K562 (cell line): Measurements from ENCODE around the gene CA6. TPM values are rescaled to one million over a fixed set of nuclear protein-coding genes. Genes with fewer than 3 reads are reported as not detected.
"Not testable (repeated sequence)": the region's sequence is repeated elsewhere in the genome, so short reads cannot be mapped to it uniquely, and the experiment has no call there.

Source experiments
- ATAC-seq: fragments of 200-7000 bp; cut with Tn5 transposase; 3 replicates; pipeline ENCODE4 v1.9.1; 2020; ENCODE audit warnings: moderate library complexity
- BruUV-seq: library from RNA; stranded (reverse); fragments of 400-500 nt; replicated peaks from 2 replicates; lab custom pipeline; 2021; lab: Mats Ljungman, UMichigan
- CTCF ChIA-PET: fragments of 300-600 bp; formaldehyde crosslinking; extraction: SDS; loops from one replicate; lab custom pipeline; 2021; ENCODE audit warnings: low intra/inter-chr PET ratio; lab: Yijun Ruan, JAX
- POLR2A ChIA-PET: fragments of 300-600, 350-650 bp; sonication (Branson Sonifier 250); formaldehyde crosslinking; extraction: SDS; loops from one replicate; lab custom pipeline; 2021; ENCODE audit warnings: antibody characterized with exemption, inconsistent platforms; lab: Yijun Ruan, JAX
- DNase-seq, 4 experiments: peaks; one replicate each; pipeline versions ENCODE4 v3.0.0 to v3.0.0-alpha.2; 2011 to 2018; ENCODE audit warnings: low spot score in 3 of 4, mixed read lengths in 3 of 4; ENCODE audit errors: extremely low read depth in 1 of 4
- FAIRE-seq: peaks from 2 replicates; lab custom pipeline; 2011; peaks lifted over from hg19 to GRCh38; lab: Jason Lieb, UNC
- H2AFZ ChIP-seq: 2 replicates; pipeline ENCODE4 v1.6.0; 2011; ENCODE audit warnings: low read depth, low read length, control low read depth, inconsistent platforms
- H3K27ac ChIP-seq: fragments of 200-600 bp; 3 replicates; pipeline ENCODE4 v1.8.0; 2011; ENCODE audit warnings: low read depth, mild to moderate bottlenecking, control low read depth, inconsistent platforms, low read length, moderate library complexity, mixed read lengths; ENCODE audit errors: extremely low read depth
- H3K27me3 ChIP-seq, 2 experiments: fragments of 300-600 bp in 1 of 2; 2 replicates in 1 of 2; 3 replicates in 1 of 2; pipeline versions ENCODE4 v1.6.0 to v1.8.0; 2011; ENCODE audit warnings: inconsistent platforms in 2 of 2, low read length in 2 of 2, mild to moderate bottlenecking in 1 of 2, mixed read lengths in 1 of 2, moderate library complexity in 1 of 2; ENCODE audit not compliant: control insufficient read depth in 2 of 2, insufficient read depth in 2 of 2
- H3K36me3 ChIP-seq: fragments of 300-600 bp; 3 replicates; pipeline ENCODE4 v1.8.0; 2011; ENCODE audit warnings: mild to moderate bottlenecking, low read length, inconsistent platforms; ENCODE audit not compliant: control insufficient read depth, insufficient read depth
- H3K4me1 ChIP-seq, 2 experiments: fragments of 200-600 bp in 1 of 2; replicated peaks in 1 of 2; 2 replicates in 1 of 2; 3 replicates in 1 of 2; pipeline versions ENCODE4 v1.5.1 to v1.8.0; 2011; ENCODE audit warnings: inconsistent platforms in 2 of 2, low read length in 2 of 2, mild to moderate bottlenecking in 1 of 2, mixed read lengths in 1 of 2, moderate library complexity in 1 of 2; ENCODE audit not compliant: control insufficient read depth in 2 of 2, insufficient read depth in 2 of 2
- H3K4me2 ChIP-seq: 2 replicates; pipeline ENCODE4 v1.6.1; 2011; ENCODE audit warnings: low read length, control low read depth, inconsistent platforms, mixed read lengths; ENCODE audit not compliant: insufficient read depth
- H3K4me3 ChIP-seq: fragments of 200-600 bp; sonication (generic), shearing (Covaris generic); 2 replicates; pipeline ENCODE4 v1.5.1; 2016; ENCODE audit warnings: control low read depth, inconsistent platforms
- H3K79me2 ChIP-seq: fragments of 200-600 bp; 3 replicates; pipeline ENCODE4 v1.8.0; 2011; ENCODE audit warnings: low read length, inconsistent platforms; ENCODE audit not compliant: control insufficient read depth, insufficient read depth
- H3K9ac ChIP-seq, 2 experiments: 2 replicates each; pipeline versions ENCODE4 v1.6.0 to v1.6.1; 2011; ENCODE audit warnings: low read depth in 2 of 2, low read length in 2 of 2, control low read depth in 1 of 2, inconsistent platforms in 1 of 2, mild to moderate bottlenecking in 1 of 2, mixed read lengths in 1 of 2; ENCODE audit not compliant: insufficient read depth in 1 of 2
- H3K9me1 ChIP-seq: one replicate; pipeline ENCODE4 v1.6.0; 2011; ENCODE audit warnings: inconsistent platforms, mild to moderate bottlenecking, low read length, moderate library complexity; ENCODE audit not compliant: control insufficient read depth, insufficient read depth
- H3K9me3 ChIP-seq: replicated peaks from 2 replicates; pipeline ENCODE4 v1.5.1; 2011; ENCODE audit warnings: low read depth, low read length, inconsistent platforms; ENCODE audit not compliant: control insufficient read depth, insufficient read depth
- H4K20me1 ChIP-seq: replicated peaks from 2 replicates; pipeline ENCODE4 v1.6.1; 2011; ENCODE audit warnings: low read length, inconsistent platforms, mixed read lengths; ENCODE audit not compliant: control insufficient read depth, insufficient read depth
- CBFA2T2 ChIP-seq: fragments of 450-650 bp; conservative IDR thresholded peaks from 2 replicates; pipeline ENCODE4 v1.6.1; 2017; ENCODE audit warnings: mild to moderate bottlenecking
- COPS2 ChIP-seq: fragments of 450-650 bp; conservative IDR thresholded peaks from 2 replicates; pipeline ENCODE4 v1.6.1; 2016; ENCODE audit warnings: mild to moderate bottlenecking, moderate library complexity
- ELF4 ChIP-seq: fragments of 450-650 bp; formaldehyde crosslinking; IDR thresholded peaks from 2 replicates; pipeline ENCODE4 v1.4.0; 2022; ENCODE audit warnings: missing genetic modification characterization
- MXI1 ChIP-seq: IDR thresholded peaks from 2 replicates; pipeline ENCODE4 v1.6.1; 2011; ENCODE audit warnings: low read depth, mild to moderate bottlenecking, improper control_type of control experiment, low read length
- PHTF2 ChIP-seq: fragments of 250-450 bp; sonication (Bioruptor Pico); IDR thresholded peaks from 2 replicates; pipeline ENCODE4 v1.5.0; 2021; ENCODE audit warnings: mild to moderate bottlenecking
- SETDB1 ChIP-seq: IDR thresholded peaks from one replicate; pipeline ENCODE4 v1.6.1; 2012; ENCODE audit warnings: low read length, control low read depth, inconsistent platforms
- TCF3 ChIP-seq: sonication (generic); formaldehyde crosslinking; IDR thresholded peaks from 2 replicates; pipeline ENCODE4 v1.4.0; 2020; ENCODE audit warnings: mild to moderate bottlenecking, missing genetic modification reagents
- ZBTB8A ChIP-seq: fragments of 450-650 bp; IDR thresholded peaks from 2 replicates; pipeline ENCODE4 v1.6.1; 2018; ENCODE audit warnings: mild to moderate bottlenecking, moderate library complexity; ENCODE audit not compliant: partially characterized antibody
- ZC3H8 ChIP-seq: fragments of 450-650 bp; IDR thresholded peaks from 2 replicates; pipeline ENCODE4 v1.6.1; 2017
- ZNF316 ChIP-seq: fragments of 450-650 bp; IDR thresholded peaks from 2 replicates; pipeline ENCODE4 v1.6.1; 2016
- WGBS: fragments of 100-300 bp; shearing (Covaris generic); methylation state at CpG from one replicate; pipeline ENCODE4 v1.1.6; 2016; ENCODE audit warnings: low coverage, mixed read lengths; ENCODE audit not compliant: insufficient coverage; ENCODE audit errors: missing lambda C conversion rate; 5-methylcytosine and 5-hydroxymethylcytosine counted together
- in situ Hi-C: fragments of 300-500 bp; cut with MboI; formaldehyde crosslinking; loops from 4 replicates; pipeline ENCODE4 v1.15.0; 2018; ENCODE audit warnings: inconsistent platforms, mixed read lengths
- intact Hi-C: fragments of 100-400 bp; cut with micrococcal nuclease; formaldehyde crosslinking; loops from 2 replicates; pipeline ENCODE4 v1.14.2; 2022
- polyA plus RNA-seq, 8 experiments: library from polyadenylated mRNA; depleted of rRNA in 4 of 8; stranded (reverse) in 5 of 8; unstranded in 3 of 8; fragments of >200 nt; fragmentation: Nextera tagmentation in 2 of 8; fragmentation: Illumina TruSeq in 1 of 8; extraction: Ambion mirVana in 2 of 8; extraction: Trizol in 1 of 8; gene quantifications; 2 replicates each; pipeline versions ENCODE4 v1.2.1 to v1.2.3, GENCODE V29; 2011 to 2014; ENCODE audit warnings: inconsistent platforms in 1 of 8, missing spikeins in 1 of 8
- total RNA-seq, 7 experiments: library from RNA; depleted of rRNA in 6 of 7; stranded (reverse); fragments of >200 nt in 6 of 7; fragmentation: Illumina TruSeq in 2 of 7; extraction: Trizol in 2 of 7; gene quantifications; 2 replicates each; pipeline versions ENCODE4 v1.2.1 to v1.2.3, GENCODE V29; 2011 to 2021; ENCODE audit warnings: low replicate concordance in 1 of 7
- TF ChIP-seq, protein P1 (sequence below): fragments of 250-450 bp; sonication (Bioruptor Pico); IDR thresholded peaks from 2 replicates; pipeline ENCODE4 v1.6.1; 2021; ENCODE audit warnings: mild to moderate bottlenecking

CA6 gene
- total and polyA plus RNA-seq, 9 of the 15 experiments (the other 6 are each of a cell fraction or from before 2014, with no cell fraction given), result not detected

DNA sequence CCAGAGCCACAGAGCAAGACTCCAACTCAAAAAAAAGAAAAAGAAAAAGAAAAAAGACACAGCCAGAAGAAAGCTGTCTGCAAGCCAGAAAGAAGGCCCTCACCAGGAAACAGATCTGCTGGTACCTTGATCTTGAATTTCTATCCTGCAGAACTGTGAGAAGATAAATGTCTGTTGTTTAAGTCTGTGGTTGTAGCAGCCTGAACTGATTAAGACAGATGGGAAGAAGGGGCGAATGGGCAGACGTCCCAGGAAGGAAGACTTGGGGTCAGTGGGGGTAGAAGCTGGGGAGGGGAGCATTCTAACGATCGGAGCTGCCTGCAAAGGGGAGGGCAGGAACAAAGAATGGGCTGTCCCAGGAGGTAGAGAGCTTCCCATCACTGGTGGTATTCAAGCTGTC, 74.2 kb downstream of the CA6 start:
- no peak for TF ChIP-seq CBFA2T2
- TF ChIP-seq SETDB1, result no peak
- no peak for TF ChIP-seq ELF4 (CRISPR knock-in tag)
- TF ChIP-seq ZBTB8A, result no peak
- no peak for TF ChIP-seq PHTF2 (CRISPR knock-in tag)
- peaks cover 0 to 6% of the 10 kb centered on the region in 2 experiments; a peak in 1 of 5 replicates for H3K4me1 ChIP-seq
- 0% methylated on average over 4 of the region's 4 CpGs for WGBS
- H3K9me1 ChIP-seq, result no peaks in the 10 kb centered on the region
- no peak overlapping the region for H3K4me3 ChIP-seq
- intact Hi-C loops (no loop called here), in situ Hi-C loops (loop anchor here (5.0 to 10.0 kb wide), 2 partner anchors 77 to 175 kb away; no protein-coding TSS in a partner anchor)
- no peaks in the 10 kb centered on the region for H3K36me3 ChIP-seq
- H3K79me2 ChIP-seq, result no peaks in the 10 kb centered on the region
- BruUV-seq, result no TSS peak
- H3K27me3 ChIP-seq, result peaks cover 53 to 80% of the 10 kb centered on the region in 2 experiments
- H3K27ac ChIP-seq, result no peak overlapping the region
- ChIA-PET POLR2A (interaction anchor here (1.4 kb wide), 1 partner anchor 9 kb away, joined by 3 read pairs; no protein-coding TSS in a partner anchor), CTCF (no interaction called here)
- no peaks in the 10 kb centered on the region for H3K9me3 ChIP-seq
- H3K9ac ChIP-seq, result no peak overlapping the region
- H3K4me2 ChIP-seq, result no peak overlapping the region
- H2AFZ ChIP-seq, result no peak overlapping the region
- FAIRE-seq, result no peak
- H4K20me1 ChIP-seq, result peaks cover 3% of the 10 kb centered on the region; the same call in 1 of the 2 replicates
- DNase-seq, result no peak
- no peak for ATAC-seq

DNA sequence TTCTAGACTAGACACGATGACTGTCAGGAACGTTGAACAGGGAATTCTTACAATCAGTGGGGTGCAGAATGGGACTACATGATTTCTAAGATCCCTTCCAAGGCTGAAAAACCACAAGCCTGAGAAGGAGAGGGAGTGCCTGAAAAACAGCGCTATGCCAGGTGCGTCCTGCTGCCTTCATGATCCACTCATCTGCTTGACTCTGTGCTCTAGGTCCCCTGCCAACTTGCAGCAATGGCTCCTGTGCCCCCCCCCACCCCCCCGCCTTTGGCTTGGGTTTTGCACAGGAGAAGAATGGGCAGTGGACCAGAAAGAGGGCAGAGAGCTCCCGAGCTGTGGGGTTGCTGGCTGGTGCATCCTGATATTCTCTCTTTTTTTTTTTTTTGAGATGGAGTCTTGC, 74.6 kb downstream of the CA6 start:
- POLR2A ChIA-PET, result interaction anchor here (1.4 kb wide), 1 partner anchor 8 kb away, joined by 3 read pairs; no protein-coding TSS in a partner anchor
- CTCF ChIA-PET, result no interaction called here
- 0% methylated on average over 6 of the region's 6 CpGs for WGBS

GRCh38 chr1:9022026-9022738, 76.5 kb downstream of the CA6 start:
- not testable (repeated sequence) for H3K4me2 ChIP-seq
- peak; percentile 71 for FAIRE-seq

More for the DNA sequence above, 74.6 kb downstream of the CA6 start:
- Histone ChIP-seq H3K4me3 (no peak overlapping the region), H3K27ac (no peak overlapping the region)
- intact Hi-C loops, result no loop called here
- FAIRE-seq, result no peak
- TF ChIP-seq, protein P1, sequence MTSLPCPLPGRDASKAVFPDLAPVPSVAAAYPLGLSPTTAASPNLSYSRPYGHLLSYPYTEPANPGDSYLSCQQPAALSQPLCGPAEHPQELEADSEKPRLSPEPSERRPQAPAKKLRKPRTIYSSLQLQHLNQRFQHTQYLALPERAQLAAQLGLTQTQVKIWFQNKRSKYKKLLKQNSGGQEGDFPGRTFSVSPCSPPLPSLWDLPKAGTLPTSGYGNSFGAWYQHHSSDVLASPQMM (CRISPR knock-in tag), result no peak
- no peak for TF ChIP-seq ZNF316
- no peak for TF ChIP-seq MXI1
- TF ChIP-seq COPS2, result no peak
- no peak for TF ChIP-seq TCF3 (CRISPR knock-in tag)
- TF ChIP-seq ZC3H8, result no peak
- TF ChIP-seq, all 486 proteins: peak for 0
- Histone ChIP-seq H2AFZ (no peak overlapping the region), H3K79me2 (no peaks in the 10 kb centered on the region), H3K9ac (no peak overlapping the region), H3K27me3 (peaks cover 53 to 80% of the 10 kb centered on the region in 2 experiments), H3K9me1 (no peaks in the 10 kb centered on the region), H3K4me1 (peaks cover 0 to 6% of the 10 kb centered on the region in 2 experiments; a peak in 1 of 5 replicates), H4K20me1 (peaks cover 2% of the 10 kb centered on the region), H3K36me3 (no peaks in the 10 kb centered on the region), H3K9me3 (no peaks in the 10 kb centered on the region), H3K4me2 (no peak overlapping the region)
- DNase-seq (no peak), ATAC-seq (no peak)
- in situ Hi-C loops, result no loop called here
- no TSS peak for BruUV-seq

More at GRCh38 chr1:9022026-9022738, 76.5 kb downstream of the CA6 start:
- DNase-seq, POLR2A ChIA-PET, H3K9me1 ChIP-seq, H4K20me1 ChIP-seq, BruUV-seq, H3K9ac ChIP-seq, H3K27ac ChIP-seq, ATAC-seq, intact Hi-C loops, H3K79me2 ChIP-seq, H3K9me3 ChIP-seq, H2AFZ ChIP-seq, in situ Hi-C loops, H3K4me1 ChIP-seq, H3K36me3 ChIP-seq, H3K4me3 ChIP-seq: not testable (repeated sequence)
- H3K27me3 ChIP-seq, result peaks cover 47 to 75% of the 10 kb centered on the region in 2 experiments
- 3% methylated on average over 14 of the region's 15 CpGs for WGBS
- CTCF ChIA-PET, result interaction anchor here (0.6 kb wide), 1 partner anchor 185 kb away, joined by 4 read pairs; no protein-coding TSS in a partner anchor
